Hepatocyte (in vitro differentiated cells): ENCODE data around the gene IL20. TPM values are rescaled to one million over a fixed set of nuclear protein-coding genes. Genes with fewer than 3 reads are reported as not detected.

Source experiments
- DNase-seq: peaks from one replicate; pipeline ENCODE4 v3.0.0-alpha.2; 2016; ENCODE audit warnings: low spot score
- H2AFZ ChIP-seq: fragments of 200-600 bp; sonication (generic); 2 replicates; pipeline ENCODE4 v1.6.0; 2016; ENCODE audit warnings: antibody characterized with exemption, mild to moderate bottlenecking
- H3K27ac ChIP-seq: fragments of 200-600 bp; sonication (generic); 2 replicates; pipeline ENCODE4 v1.5.1; 2016; ENCODE audit warnings: mild to moderate bottlenecking
- H3K27me3 ChIP-seq: fragments of 200-600 bp; sonication (generic); 2 replicates; pipeline ENCODE4 v1.6.1; 2016
- H3K36me3 ChIP-seq: fragments of 200-600 bp; sonication (generic); replicated peaks from 2 replicates; pipeline ENCODE4 v1.5.1; 2016; ENCODE audit warnings: low read depth; ENCODE audit not compliant: insufficient read depth
- H3K4me1 ChIP-seq: fragments of 200-600 bp; sonication (generic); 2 replicates; pipeline ENCODE4 v1.5.1; 2016; ENCODE audit warnings: mild to moderate bottlenecking, moderate library complexity; ENCODE audit not compliant: insufficient read depth
- H3K4me2 ChIP-seq: fragments of 200-600 bp; sonication (generic); 2 replicates; pipeline ENCODE4 v1.6.0; 2016
- H3K4me3 ChIP-seq: fragments of 200-600 bp; sonication (generic); 2 replicates; pipeline ENCODE4 v1.5.1; 2016; ENCODE audit warnings: mild to moderate bottlenecking
- H3K79me2 ChIP-seq: fragments of 200-600 bp; sonication (generic); 2 replicates; pipeline ENCODE4 v1.6.0; 2017; ENCODE audit warnings: mild to moderate bottlenecking
- H3K9me2 ChIP-seq: fragments of 200-600 bp; sonication (generic); replicated peaks from 2 replicates; pipeline ENCODE4 v1.6.0; 2017; ENCODE audit warnings: mild to moderate bottlenecking; ENCODE audit not compliant: insufficient read depth
- H3K9me3 ChIP-seq: fragments of 200-600 bp; sonication (generic); 2 replicates; pipeline ENCODE4 v1.5.1; 2016; ENCODE audit warnings: low read depth, mild to moderate bottlenecking
- H4K20me1 ChIP-seq: fragments of 200-600 bp; sonication (generic); 2 replicates; pipeline ENCODE4 v1.6.0; 2016; ENCODE audit warnings: mild to moderate bottlenecking; ENCODE audit not compliant: insufficient read depth, poor library complexity, severe bottlenecking
- EZH2 ChIP-seq: fragments of 200-600 bp; sonication (generic); IDR thresholded peaks from 2 replicates; pipeline ENCODE4 v1.6.1; 2016; ENCODE audit warnings: antibody characterized with exemption, mild to moderate bottlenecking, borderline replicate concordance
- EZH2phosphoT487 ChIP-seq: fragments of 200-600 bp; sonication (generic); IDR thresholded peaks from one replicate; pipeline ENCODE4 v1.6.1; 2018; ENCODE audit warnings: antibody characterized with exemption, mild to moderate bottlenecking, low read depth, moderate library complexity; ENCODE audit not compliant: unreplicated experiment, severe bottlenecking
- WGBS: methylation state at CpG from one replicate; pipeline ENCODE4 v1.1.6; 2016; ENCODE audit warnings: low lambda C conversion rate; ENCODE audit errors: missing lambda C conversion rate; 5-methylcytosine and 5-hydroxymethylcytosine counted together
- polyA plus RNA-seq: library from polyadenylated mRNA; unstranded; fragments of >200 nt; fragmentation: Nextera tagmentation; extraction: Ambion mirVana; gene quantifications from 2 replicates; pipeline ENCODE4 v1.2.1, GENCODE V29; 2016
- total RNA-seq: library from RNA; depleted of rRNA; stranded (reverse); fragments of >200 nt; gene quantifications from 2 replicates; pipeline ENCODE4 v1.2.3, GENCODE V29; 2014
- TF ChIP-seq, protein P1 (sequence below): fragments of 200-600 bp; sonication (generic); IDR thresholded peaks from 2 replicates; pipeline ENCODE4 v1.5.1; 2016; ENCODE audit warnings: antibody characterized with exemption, mild to moderate bottlenecking; ENCODE audit not compliant: poor library complexity

The IL20 gene
- total and polyA plus RNA-seq, 2 experiments from 2014 or later: not detected

DNA sequence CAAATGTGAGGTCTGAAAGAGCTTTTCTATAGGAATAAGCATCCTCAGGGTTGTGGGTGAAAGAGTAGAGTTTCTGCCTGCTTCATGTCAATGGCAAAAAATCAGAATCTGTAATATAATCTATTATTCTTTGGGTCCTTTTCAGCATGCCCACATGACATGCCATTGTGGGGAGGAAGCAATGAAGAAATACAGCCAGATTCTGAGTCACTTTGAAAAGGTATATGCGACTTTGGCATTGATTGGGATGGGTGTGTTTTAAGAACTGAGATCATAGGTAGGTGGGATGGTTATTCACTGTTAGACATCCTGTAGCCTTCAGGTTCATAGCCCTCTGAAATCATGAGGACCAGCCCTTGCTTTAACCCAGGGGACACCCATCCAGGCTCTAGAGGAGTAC lies 1.8 kb downstream of the IL20 start:
- TF ChIP-seq EZH2phosphoT487 (no peak), EZH2 (no peak)
- TF ChIP-seq, protein P1, sequence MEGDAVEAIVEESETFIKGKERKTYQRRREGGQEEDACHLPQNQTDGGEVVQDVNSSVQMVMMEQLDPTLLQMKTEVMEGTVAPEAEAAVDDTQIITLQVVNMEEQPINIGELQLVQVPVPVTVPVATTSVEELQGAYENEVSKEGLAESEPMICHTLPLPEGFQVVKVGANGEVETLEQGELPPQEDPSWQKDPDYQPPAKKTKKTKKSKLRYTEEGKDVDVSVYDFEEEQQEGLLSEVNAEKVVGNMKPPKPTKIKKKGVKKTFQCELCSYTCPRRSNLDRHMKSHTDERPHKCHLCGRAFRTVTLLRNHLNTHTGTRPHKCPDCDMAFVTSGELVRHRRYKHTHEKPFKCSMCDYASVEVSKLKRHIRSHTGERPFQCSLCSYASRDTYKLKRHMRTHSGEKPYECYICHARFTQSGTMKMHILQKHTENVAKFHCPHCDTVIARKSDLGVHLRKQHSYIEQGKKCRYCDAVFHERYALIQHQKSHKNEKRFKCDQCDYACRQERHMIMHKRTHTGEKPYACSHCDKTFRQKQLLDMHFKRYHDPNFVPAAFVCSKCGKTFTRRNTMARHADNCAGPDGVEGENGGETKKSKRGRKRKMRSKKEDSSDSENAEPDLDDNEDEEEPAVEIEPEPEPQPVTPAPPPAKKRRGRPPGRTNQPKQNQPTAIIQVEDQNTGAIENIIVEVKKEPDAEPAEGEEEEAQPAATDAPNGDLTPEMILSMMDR: no peak
- 100% methylated on average over 1 of the region's 1 CpG for WGBS
- Histone ChIP-seq H3K4me2 (no peak overlapping the region), H3K27ac (no peak overlapping the region), H3K9me2 (no peaks in the 10 kb centered on the region), H3K36me3 (no peaks in the 10 kb centered on the region), H2AFZ (no peak overlapping the region), H4K20me1 (no peaks in the 10 kb centered on the region), H3K9me3 (no peaks in the 10 kb centered on the region), H3K27me3 (peaks cover 27% of the 10 kb centered on the region), H3K4me3 (no peak overlapping the region), H3K79me2 (no peaks in the 10 kb centered on the region), H3K4me1 (no peaks in the 10 kb centered on the region)
- no peak for DNase-seq

GRCh38 chr1:206867716-206868115 lies 2.3 kb downstream of the IL20 start:
- no peak for DNase-seq

GRCh38 chr1:206868264-206868663 lies 2.8 kb downstream of the IL20 start:
- no peak overlapping the region for H2AFZ ChIP-seq
- H3K4me1 ChIP-seq: no peaks in the 10 kb centered on the region
- 57% methylated on average over 1 of the region's 1 CpG for WGBS
- no peaks in the 10 kb centered on the region for H3K9me2 ChIP-seq
- no peak overlapping the region for H3K27ac ChIP-seq
- TF ChIP-seq EZH2 (no peak), EZH2phosphoT487 (no peak)
- TF ChIP-seq, protein P1: no peak
- no peaks in the 10 kb centered on the region for H3K9me3 ChIP-seq
- H3K79me2 ChIP-seq: no peaks in the 10 kb centered on the region
- H3K27me3 ChIP-seq: peaks cover 21% of the 10 kb centered on the region
- H4K20me1 ChIP-seq: no peaks in the 10 kb centered on the region
- H3K4me2 ChIP-seq: no peak overlapping the region
- no peak for DNase-seq
- no peaks in the 10 kb centered on the region for H3K36me3 ChIP-seq
- no peak overlapping the region for H3K4me3 ChIP-seq

More at GRCh38 chr1:206867716-206868115, 2.3 kb downstream of the IL20 start:
- no peaks in the 10 kb centered on the region for H3K9me2 ChIP-seq
- no peak overlapping the region for H3K27ac ChIP-seq
- H3K4me1 ChIP-seq: no peaks in the 10 kb centered on the region
- no peaks in the 10 kb centered on the region for H3K9me3 ChIP-seq
- no peak overlapping the region for H2AFZ ChIP-seq
- no peaks in the 10 kb centered on the region for H3K79me2 ChIP-seq
- H4K20me1 ChIP-seq: no peaks in the 10 kb centered on the region
- H3K27me3 ChIP-seq: peaks cover 24% of the 10 kb centered on the region
- H3K4me2 ChIP-seq: no peak overlapping the region
- H3K4me3 ChIP-seq: no peak overlapping the region
- TF ChIP-seq, protein P1: no peak
- TF ChIP-seq EZH2phosphoT487 (no peak), EZH2 (no peak)
- H3K36me3 ChIP-seq: no peaks in the 10 kb centered on the region

DNA sequence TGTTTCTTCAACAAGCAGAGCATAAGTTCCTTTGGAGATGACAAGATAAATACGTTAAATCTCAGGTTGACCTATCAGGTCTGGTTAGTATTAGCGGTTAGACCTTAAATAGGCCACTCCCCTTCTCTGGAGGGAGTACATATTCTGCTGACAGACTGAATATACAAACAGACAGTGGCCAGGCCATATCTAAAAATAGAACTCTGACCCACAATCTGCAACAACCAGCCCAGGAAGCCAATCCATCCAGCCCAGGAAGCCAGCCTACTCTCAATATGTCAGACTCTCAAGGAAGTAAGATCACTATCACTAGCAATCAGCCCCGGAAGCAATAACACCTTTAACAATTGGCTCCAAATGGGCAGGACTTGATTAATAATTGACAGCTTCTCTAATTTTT lies 6.7 kb downstream of the IL20 start:
- no peaks in the 10 kb centered on the region for H3K36me3 ChIP-seq
- no peaks in the 10 kb centered on the region for H3K4me1 ChIP-seq
- no peak overlapping the region for H3K4me3 ChIP-seq
- no peaks in the 10 kb centered on the region for H3K9me2 ChIP-seq
- no peak overlapping the region for H3K27ac ChIP-seq
- WGBS: 60% methylated on average over 3 of the region's 3 CpGs
- peaks cover 12% of the 10 kb centered on the region for H3K27me3 ChIP-seq
- TF ChIP-seq EZH2 (no peak), EZH2phosphoT487 (no peak)
- TF ChIP-seq, protein P1: no peak
- H3K9me3 ChIP-seq: no peaks in the 10 kb centered on the region
- no peaks in the 10 kb centered on the region for H4K20me1 ChIP-seq
- no peak overlapping the region for H3K4me2 ChIP-seq
- no peak for DNase-seq
- H2AFZ ChIP-seq: no peak overlapping the region
- no peaks in the 10 kb centered on the region for H3K79me2 ChIP-seq
